ENCODE data around the gene KBTBD2. TPM values are rescaled to one million over a fixed set of nuclear protein-coding genes. Genes with fewer than 3 reads are reported as not detected.
"Not testable (repeated sequence)": the region's sequence is repeated elsewhere in the genome, so short reads cannot be mapped to it uniquely, and the experiment has no call there.

Gene KBTBD2
- total and polyA plus RNA-seq, 5 donors: 12.9 to 23.0 (median 21.7) TPM

DNA sequence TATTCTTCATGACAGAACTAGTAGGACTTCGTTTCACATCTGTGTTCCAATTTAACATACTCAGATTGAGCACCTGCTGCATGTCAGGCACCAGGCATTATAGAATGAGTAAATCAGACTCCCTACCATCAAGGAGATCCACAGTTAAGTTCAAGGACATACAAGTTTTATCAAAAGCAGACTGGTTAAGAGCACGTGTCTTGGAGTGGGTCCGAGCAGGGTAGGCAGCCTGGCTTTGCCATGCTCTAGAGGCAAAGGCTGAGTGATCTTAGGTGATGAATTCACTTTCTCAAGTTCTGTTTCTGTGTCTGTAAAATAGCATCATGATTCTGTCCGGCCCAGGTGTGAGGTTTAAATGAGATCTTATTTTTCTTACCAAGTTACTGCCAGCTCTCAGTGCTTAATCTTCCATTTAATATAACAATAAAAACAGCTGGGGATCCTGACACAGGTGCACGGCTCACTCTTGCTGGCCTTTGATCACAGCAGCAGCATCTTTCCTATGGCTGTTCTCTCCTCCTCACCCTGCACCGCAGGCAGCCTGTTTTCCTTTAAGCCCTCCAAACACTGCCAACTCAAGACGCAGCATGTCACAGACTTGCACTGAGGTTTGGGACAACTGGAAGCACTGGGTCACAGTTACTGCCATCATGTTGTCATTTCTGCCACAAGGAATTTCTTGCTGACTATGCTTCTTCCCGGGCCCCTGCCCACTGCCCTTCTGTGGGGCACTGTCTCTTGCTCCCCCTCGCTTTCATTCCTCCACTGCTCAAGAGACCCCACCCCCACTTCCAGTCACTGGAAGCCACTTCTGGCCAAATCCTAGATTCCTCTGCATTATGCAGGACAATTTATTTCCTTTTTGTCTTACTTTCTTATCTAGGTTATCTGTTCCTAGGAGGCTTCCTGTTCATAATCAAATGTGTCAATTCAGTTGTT lies 35.5 kb downstream of the KBTBD2 start:
- H3K9me3 ChIP-seq (ENCODE audit: control insufficient read depth, low read length); DNase-seq; H3K4me3 ChIP-seq (ENCODE audit: low read length); H3K4me1 ChIP-seq (ENCODE audit: control insufficient read depth, insufficient read depth, low read length); intact Hi-C loops (cut with DNase I); H3K27ac ChIP-seq (ENCODE audit: low read length); H3K27me3 ChIP-seq (ENCODE audit: control insufficient read depth, insufficient read depth): not testable (repeated sequence)
- ATAC-seq: peak in 1 of 2 donors; percentile 25
- 49% methylated on average over 8 of the region's 9 CpGs for WGBS

DNA sequence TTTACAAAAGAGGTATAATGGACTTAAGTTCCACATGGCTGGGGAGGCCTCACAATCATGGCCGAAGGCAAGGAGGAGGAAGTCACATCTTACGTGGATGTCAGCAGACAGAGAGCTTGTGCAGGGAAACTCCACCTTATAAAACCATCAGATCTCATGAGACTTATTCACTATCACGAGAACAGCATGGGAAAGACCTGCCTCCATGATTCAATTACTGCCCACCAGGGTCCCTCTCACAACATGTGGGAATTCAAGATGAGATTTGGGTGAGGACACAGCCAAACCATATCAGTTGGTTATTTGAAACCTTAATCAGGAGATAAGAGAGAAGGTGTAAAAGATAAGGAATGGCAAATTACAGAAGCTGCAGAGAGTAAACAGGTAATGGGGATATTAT lies 40.9 kb downstream of the KBTBD2 start:
- H3K27ac ChIP-seq (ENCODE audit: low read length); ATAC-seq; H3K4me3 ChIP-seq (ENCODE audit: low read length); H3K4me1 ChIP-seq (ENCODE audit: control insufficient read depth, insufficient read depth, low read length); DNase-seq; intact Hi-C loops (cut with DNase I); H3K9me3 ChIP-seq (ENCODE audit: control insufficient read depth, low read length); H3K27me3 ChIP-seq (ENCODE audit: control insufficient read depth, insufficient read depth): not testable (repeated sequence)
- 61% methylated on average over 3 of the region's 3 CpGs for WGBS

DNA sequence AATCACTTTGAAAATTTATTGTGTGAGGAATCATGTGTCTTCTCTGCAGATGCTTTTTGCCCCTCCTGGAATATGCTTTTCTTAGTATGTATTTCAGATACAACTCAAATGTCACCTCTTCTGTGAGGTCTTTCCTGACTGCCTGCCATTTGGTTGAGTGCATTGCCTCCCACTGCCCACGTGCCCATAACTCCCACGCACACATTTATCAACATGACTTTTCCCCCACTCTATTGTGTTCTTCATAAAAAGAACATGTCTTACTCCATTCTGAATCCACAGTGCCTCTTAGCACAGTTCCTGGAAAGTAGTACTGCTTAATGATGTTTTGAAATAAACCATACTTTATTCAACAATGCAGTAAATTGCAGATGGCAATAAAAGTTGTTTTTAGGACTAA lies 42.9 kb downstream of the KBTBD2 start:
- H3K27ac ChIP-seq (ENCODE audit: low read length); ATAC-seq; H3K4me3 ChIP-seq (ENCODE audit: low read length); DNase-seq; H3K4me1 ChIP-seq (ENCODE audit: control insufficient read depth, insufficient read depth, low read length); H3K27me3 ChIP-seq (ENCODE audit: control insufficient read depth, insufficient read depth); H3K9me3 ChIP-seq (ENCODE audit: control insufficient read depth, low read length): not testable (repeated sequence)
- 70% methylated on average over 2 of the region's 2 CpGs for WGBS
- intact Hi-C loops (cut with DNase I): loop anchor here in 2 of 4 donors (5.0 to 10.0 kb wide), 3 partner anchors 44 to 96 kb away; partner anchors contain the start of gene KBTBD2 (in 1 of the 2)

DNA sequence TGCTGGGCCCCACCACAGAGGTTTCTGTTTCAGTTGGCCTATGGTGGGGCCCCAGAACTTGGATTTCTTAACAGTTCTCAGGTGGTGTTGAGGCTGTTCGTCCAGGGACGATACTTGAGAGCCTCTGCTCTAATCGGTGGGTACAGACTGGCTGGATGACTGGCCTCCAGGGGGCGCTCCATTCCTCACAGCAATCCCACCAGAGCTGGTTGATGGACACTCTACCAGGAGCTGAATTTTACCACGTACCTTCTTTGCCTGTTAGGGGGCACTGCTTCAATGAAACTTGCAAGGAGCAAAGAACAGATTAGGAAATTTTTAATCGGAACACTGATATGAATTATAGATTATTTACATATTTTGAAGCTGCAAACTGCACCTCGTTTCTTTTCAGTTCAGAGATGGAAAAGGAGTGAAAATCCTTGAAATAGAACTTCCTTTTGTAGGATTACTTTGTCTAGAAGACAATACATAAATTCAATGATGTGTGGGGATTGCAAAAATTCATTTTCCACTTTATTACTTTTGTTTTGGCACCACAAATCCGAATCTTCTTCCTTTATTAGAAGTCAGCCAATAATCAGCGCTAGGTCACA lies 44.8 kb downstream of the KBTBD2 start:
- no peak overlapping the region for H3K4me3 ChIP-seq (ENCODE audit: low read length)
- ATAC-seq: peak; percentile 97 to 99
- intact Hi-C loops (cut with DNase I): loop anchor here in 2 of 4 donors (5.0 to 10.0 kb wide), 3 partner anchors 46 to 98 kb away; partner anchors contain the start of gene KBTBD2 (in 1 of the 2)
- H3K27ac ChIP-seq (ENCODE audit: low read length): no peak overlapping the region
- H3K4me1 ChIP-seq (ENCODE audit: control insufficient read depth, insufficient read depth, low read length): no peaks in the 10 kb centered on the region
- WGBS: 19% methylated on average over 9 of the region's 9 CpGs
- H3K9me3 ChIP-seq (ENCODE audit: control insufficient read depth, low read length): no peaks in the 10 kb centered on the region
- peak; percentile 87 to 96 (median 93) for DNase-seq
- H3K27me3 ChIP-seq (ENCODE audit: control insufficient read depth, insufficient read depth): no peaks in the 10 kb centered on the region

DNA sequence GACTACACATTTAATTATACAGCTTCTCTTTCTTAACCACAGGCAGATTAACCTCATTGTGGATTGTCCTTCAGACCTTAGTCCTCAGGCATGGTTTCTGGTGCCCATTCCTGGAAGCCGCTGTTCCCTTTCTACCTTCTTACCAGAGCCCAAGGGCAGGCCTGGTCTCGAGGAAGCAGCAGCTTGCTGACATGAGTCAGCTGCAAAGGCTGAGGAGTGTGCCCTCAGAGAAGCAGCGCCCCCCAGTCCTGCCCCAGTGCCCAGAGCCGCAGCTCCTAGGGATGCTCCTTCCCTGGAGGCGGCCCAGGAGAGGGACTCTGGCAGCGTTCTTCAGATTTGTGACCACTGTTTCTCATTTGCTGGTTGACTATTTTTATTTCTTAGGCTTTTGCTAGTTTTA lies 46.8 kb downstream of the KBTBD2 start:
- DNase-seq: peak in 1 of 3 donors; percentile 39
- not testable (repeated sequence) for ATAC-seq; H3K9me3 ChIP-seq (ENCODE audit: control insufficient read depth, low read length); H3K4me1 ChIP-seq (ENCODE audit: control insufficient read depth, insufficient read depth, low read length); H3K27ac ChIP-seq (ENCODE audit: low read length); H3K4me3 ChIP-seq (ENCODE audit: low read length); H3K27me3 ChIP-seq (ENCODE audit: control insufficient read depth, insufficient read depth)
- WGBS: 93% methylated on average over 6 of the region's 6 CpGs
- intact Hi-C loops (cut with DNase I): loop anchor here in 2 of 4 donors (5.0 to 10.0 kb wide), 3 partner anchors 48 to 100 kb away; partner anchors contain the start of gene KBTBD2 (in 1 of the 2)

DNA sequence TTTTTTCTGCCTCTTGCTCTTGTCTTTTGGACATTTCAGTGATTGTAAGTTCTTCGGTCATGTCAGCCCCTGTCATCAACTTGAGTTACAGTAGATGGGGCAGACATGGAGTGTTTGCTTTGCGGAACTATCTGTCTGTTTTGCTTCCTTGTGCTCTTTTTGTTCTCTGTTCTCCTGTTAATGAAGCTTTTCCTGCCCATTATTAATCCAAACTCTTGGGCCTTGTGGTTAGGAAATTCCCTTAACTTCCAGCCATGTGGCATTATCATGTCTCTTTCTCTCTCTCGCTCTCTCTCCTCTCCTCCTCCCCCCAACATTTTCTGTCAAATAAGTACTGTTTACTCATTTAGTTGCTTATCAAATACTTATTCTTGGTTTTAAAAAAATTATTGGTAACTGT lies 47.8 kb downstream of the KBTBD2 start:
- intact Hi-C loops (cut with DNase I): loop anchor here in 1 of 4 donors (10.0 kb wide), 1 partner anchor 101 kb away; no protein-coding TSS in a partner anchor
- 77% methylated on average over 3 of the region's 3 CpGs for WGBS
- not testable (repeated sequence) for H3K4me1 ChIP-seq (ENCODE audit: control insufficient read depth, insufficient read depth, low read length); H3K4me3 ChIP-seq (ENCODE audit: low read length); H3K27ac ChIP-seq (ENCODE audit: low read length); DNase-seq; ATAC-seq; H3K9me3 ChIP-seq (ENCODE audit: control insufficient read depth, low read length); H3K27me3 ChIP-seq (ENCODE audit: control insufficient read depth, insufficient read depth)

DNA sequence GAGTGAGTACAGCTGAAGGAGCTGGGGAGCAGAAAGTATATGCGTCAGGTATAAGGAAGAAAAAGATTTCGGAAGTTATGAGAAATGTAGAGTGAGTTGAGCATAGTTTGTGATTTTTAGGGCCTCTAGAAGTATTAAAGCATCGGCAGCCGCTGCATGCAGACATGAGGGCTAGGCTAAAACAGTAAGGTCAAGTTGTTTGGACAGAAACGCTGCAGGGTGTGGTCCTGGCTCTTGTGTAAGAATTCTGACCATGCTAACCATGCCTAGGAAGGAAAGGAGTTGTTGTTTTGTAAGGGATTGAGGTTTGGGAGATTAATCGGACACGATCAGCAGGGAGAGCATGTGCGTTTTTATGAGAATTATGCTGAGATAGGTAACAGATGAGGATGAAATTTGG lies 51.7 kb downstream of the KBTBD2 start:
- H3K27ac ChIP-seq (ENCODE audit: low read length); H3K9me3 ChIP-seq (ENCODE audit: control insufficient read depth, low read length); ATAC-seq; H3K4me3 ChIP-seq (ENCODE audit: low read length); H3K27me3 ChIP-seq (ENCODE audit: control insufficient read depth, insufficient read depth); H3K4me1 ChIP-seq (ENCODE audit: control insufficient read depth, insufficient read depth, low read length): not testable (repeated sequence)
- peak in 2 of 3 donors; percentile 19 to 62 for DNase-seq
- intact Hi-C loops (cut with DNase I): loop anchor here in 1 of 4 donors (10.0 kb wide), 1 partner anchor 105 kb away; no protein-coding TSS in a partner anchor
- WGBS: 74% methylated on average over 8 of the region's 8 CpGs

DNA sequence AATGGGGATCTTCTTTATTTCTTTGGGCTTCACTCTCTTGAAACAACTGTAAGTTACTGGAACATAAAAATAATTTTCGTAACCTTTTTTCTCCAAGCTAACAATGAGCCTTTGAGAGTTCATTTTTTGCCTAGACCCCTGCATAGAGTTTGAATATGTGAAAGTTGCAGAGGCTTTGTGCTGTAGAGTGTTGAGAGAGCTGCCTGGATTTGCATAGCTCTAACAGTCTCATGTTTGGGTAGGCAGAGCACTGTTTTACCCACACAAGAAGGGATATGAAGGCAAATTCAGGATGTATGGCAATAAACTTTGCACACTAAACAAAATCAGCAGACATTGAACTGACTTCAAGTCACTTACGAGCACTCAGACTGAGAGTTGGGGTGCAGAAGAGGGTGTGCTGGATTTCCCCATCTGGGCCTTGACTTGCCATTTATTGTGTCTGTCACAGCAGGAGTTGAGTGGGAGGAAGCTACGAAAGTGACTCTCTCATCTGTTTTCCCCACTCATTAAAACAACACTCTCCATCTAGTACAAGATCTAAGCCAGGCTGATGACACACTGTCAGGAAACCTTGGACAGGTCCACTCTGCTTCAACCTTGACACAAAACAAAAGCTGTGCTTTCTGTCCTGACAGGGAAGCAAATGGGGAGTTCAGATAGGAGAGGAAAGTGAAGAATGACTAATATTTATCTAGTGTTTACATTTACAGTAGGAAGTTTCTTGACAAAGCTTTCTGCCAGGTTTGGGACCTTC lies 62.4 kb downstream of the KBTBD2 start:
- H3K9me3 ChIP-seq (ENCODE audit: control insufficient read depth, low read length); ATAC-seq: not testable (repeated sequence)
- WGBS: 86% methylated on average over 2 of the region's 3 CpGs

More for the DNA sequence above, 62.4 kb downstream of the KBTBD2 start:
- H3K4me3 ChIP-seq (ENCODE audit: low read length); intact Hi-C loops (cut with DNase I); H3K4me1 ChIP-seq (ENCODE audit: control insufficient read depth, insufficient read depth, low read length); H3K27ac ChIP-seq (ENCODE audit: low read length); DNase-seq; H3K27me3 ChIP-seq (ENCODE audit: control insufficient read depth, insufficient read depth): not testable (repeated sequence)
